Calu3 (cell line): Measurements from ENCODE around the gene GCNT1. TPM values are rescaled to one million over a fixed set of nuclear protein-coding genes. Genes with fewer than 3 reads are reported as not detected.

Source experiments
- BruUV-seq: library from RNA; stranded (reverse); fragments of 400-500 nt; replicated peaks from 2 replicates; lab custom pipeline; 2021; lab: Mats Ljungman, UMichigan
- CTCF ChIA-PET: fragments of 300-600 bp; sonication (Branson Sonifier 250); formaldehyde crosslinking; loops from one replicate; lab custom pipeline; 2022; ENCODE audit warnings: antibody characterized with exemption; lab: Charles Lee
- DNase-seq: peaks from one replicate; pipeline ENCODE4 v3.0.0; 2022
- H3K27ac Mint-ChIP-seq: one replicate; pipeline ENCODE4 v1.8.0; 2022; ENCODE audit warnings: mixed read lengths; ENCODE audit not compliant: unreplicated experiment
- H3K27me3 Mint-ChIP-seq: one replicate; pipeline ENCODE4 v1.8.0; 2022; ENCODE audit warnings: mixed read lengths; ENCODE audit not compliant: unreplicated experiment
- H3K36me3 Mint-ChIP-seq: one replicate; pipeline ENCODE4 v1.8.0; 2022; ENCODE audit warnings: mild to moderate bottlenecking, moderate library complexity, mixed read lengths; ENCODE audit not compliant: insufficient read depth, unreplicated experiment
- H3K4me1 Mint-ChIP-seq: one replicate; pipeline ENCODE4 v1.8.0; 2022; ENCODE audit warnings: mild to moderate bottlenecking, low read depth, mixed read lengths; ENCODE audit not compliant: unreplicated experiment
- H3K4me3 Mint-ChIP-seq: one replicate; pipeline ENCODE4 v1.8.0; 2022; ENCODE audit warnings: mild to moderate bottlenecking, low read depth, moderate library complexity, mixed read lengths; ENCODE audit not compliant: unreplicated experiment
- H3K9me3 Mint-ChIP-seq: one replicate; pipeline ENCODE4 v1.8.0; 2022; ENCODE audit warnings: low read depth, mixed read lengths; ENCODE audit not compliant: unreplicated experiment
- CTCF ChIP-seq: fragments of 200-600 bp; IDR thresholded peaks from one replicate; pipeline ENCODE4 v1.8.0; 2022; ENCODE audit warnings: antibody characterized with exemption; ENCODE audit not compliant: unreplicated experiment
- intact Hi-C: fragments of 100-400 bp; cut with micrococcal nuclease; formaldehyde crosslinking; loops from one replicate; pipeline ENCODE4 v1.10.0; 2022; ENCODE audit not compliant: unreplicated experiment
- total RNA-seq: library from RNA; stranded (reverse); gene quantifications from 2 replicates; pipeline ENCODE4 v1.2.3, GENCODE V29; 2022

GCNT1 gene
- total RNA-seq, 1 experiment from 2014 or later, result 7.9 TPM

DNA sequence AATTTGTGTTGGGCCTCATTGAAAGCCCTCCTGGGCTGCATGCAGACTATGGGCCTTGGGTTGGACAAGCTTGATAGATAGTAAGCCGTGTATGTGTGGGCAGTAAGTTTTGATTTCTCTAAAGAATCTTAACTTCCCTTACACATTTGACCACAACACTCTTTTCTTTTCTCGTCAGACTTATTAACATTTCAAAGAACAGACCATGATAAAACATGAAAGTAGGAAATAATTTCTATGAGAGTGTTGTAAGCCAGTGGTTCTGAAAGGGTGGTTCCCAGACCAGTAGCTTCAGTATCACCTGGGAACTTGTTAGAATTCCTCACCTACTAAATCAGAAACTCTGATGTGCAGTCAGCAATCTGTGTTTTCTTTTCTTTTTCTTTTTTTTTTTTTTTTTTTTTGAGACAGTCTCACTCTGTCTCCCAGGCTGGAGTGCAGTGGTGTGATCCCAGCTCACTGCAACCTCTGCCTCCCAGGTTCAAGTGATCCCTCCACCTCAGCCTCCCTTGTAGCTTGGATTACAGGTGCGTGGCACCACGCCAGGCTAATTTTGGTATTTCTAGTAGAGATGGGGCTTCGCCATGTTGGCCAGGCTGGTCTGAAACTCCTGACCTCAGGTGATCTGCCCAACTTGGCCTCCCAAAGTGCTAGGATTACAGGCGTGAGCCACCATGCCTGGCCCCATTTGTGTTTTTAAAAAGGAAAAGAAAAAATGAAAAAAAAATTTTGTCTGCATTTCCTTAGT, 20.0 kb upstream of the GCNT1 start:
- no peak for DNase-seq
- TF ChIP-seq CTCF, result no peak
- H3K27ac Mint-ChIP-seq, result no peak overlapping the region
- H3K36me3 Mint-ChIP-seq, result peaks cover 11% of the 10 kb centered on the region
- H3K4me1 Mint-ChIP-seq, result peaks cover 18% of the 10 kb centered on the region
- no peaks in the 10 kb centered on the region for H3K27me3 Mint-ChIP-seq
- BruUV-seq, result no TSS peak
- H3K9me3 Mint-ChIP-seq, result no peaks in the 10 kb centered on the region
- intact Hi-C loops, result no loop called here
- no peak overlapping the region for H3K4me3 Mint-ChIP-seq
- CTCF ChIA-PET, result interaction anchor here (0.6 kb wide), 1 partner anchor 651 kb away, joined by 3 read pairs; no protein-coding TSS in a partner anchor

DNA sequence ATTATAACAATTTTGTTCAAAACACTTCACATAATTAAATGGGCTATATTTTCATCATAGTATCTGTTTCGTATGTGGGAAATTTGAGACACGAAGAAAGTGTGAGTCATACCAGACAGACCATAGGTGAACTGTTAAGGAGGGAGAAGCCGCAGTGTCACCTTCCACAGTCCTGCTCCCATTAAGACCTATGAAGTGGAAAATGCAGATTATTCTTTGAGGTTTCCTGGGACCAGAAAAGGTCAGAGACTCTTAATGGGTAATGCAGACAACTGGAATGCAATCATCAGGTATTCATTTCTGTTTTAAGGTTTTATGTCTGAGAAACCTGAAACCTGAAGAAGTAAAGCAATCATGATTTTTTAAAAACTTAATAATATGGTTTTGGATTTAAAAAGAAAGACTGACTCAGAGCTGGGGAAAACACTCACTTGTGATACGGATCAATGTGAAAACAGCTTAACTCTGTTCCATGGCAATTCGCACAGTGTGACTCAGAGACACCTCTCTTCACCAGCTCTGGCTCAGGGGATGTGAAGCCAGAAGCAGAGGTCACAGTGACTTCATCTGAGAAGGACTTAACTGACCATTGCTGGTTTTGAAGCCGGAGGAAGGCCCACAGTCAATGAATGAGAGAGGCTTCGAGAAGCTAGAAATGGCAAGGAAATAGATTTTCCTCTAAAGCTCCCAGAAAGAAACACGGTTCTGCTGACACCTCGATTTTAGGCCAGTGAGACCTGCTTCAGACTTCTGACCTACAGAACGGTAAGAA, 17.2 kb upstream of the GCNT1 start:
- Mint-ChIP-seq H3K27me3 (no peaks in the 10 kb centered on the region), H3K4me3 (peak overlapping the region; percentile 33), H3K9me3 (no peaks in the 10 kb centered on the region), H3K4me1 (peaks cover 17% of the 10 kb centered on the region), H3K36me3 (peaks cover 11% of the 10 kb centered on the region), H3K27ac (peak overlapping the region; percentile 72)
- no TSS peak for BruUV-seq
- TF ChIP-seq CTCF, result no peak
- intact Hi-C loops, result loop anchor here (5.0 kb wide), 1 partner anchor 39 kb away; no protein-coding TSS in a partner anchor
- peak; percentile 24 for DNase-seq
- CTCF ChIA-PET, result interaction anchor here (0.5 to 1.1 kb wide), 5 partner anchors 12 to 444 kb away, joined by 3 read pairs; no protein-coding TSS in a partner anchor

DNA sequence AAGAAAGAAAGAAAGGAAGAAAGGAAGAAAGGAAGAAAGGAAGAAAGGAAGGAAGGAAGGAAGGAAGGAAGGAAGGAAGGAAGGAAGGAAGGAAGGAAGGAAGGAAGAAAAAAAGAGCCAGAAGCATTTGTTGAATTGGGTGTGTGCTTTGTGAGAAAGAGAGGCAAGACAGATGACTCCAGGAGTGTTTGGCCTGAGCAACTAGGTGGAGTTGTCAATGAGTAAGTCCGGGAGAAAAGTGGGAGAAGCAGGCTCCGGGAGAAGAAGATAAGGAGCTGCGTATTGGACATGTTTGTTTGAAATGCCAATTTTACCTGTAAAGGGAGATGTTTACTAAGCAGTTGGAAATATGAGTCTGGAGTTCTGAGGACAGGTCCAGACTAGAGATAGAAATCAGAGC, 15.1 kb upstream of the GCNT1 start:
- peaks cover 11% of the 10 kb centered on the region for H3K36me3 Mint-ChIP-seq
- H3K4me1 Mint-ChIP-seq, result peaks cover 17% of the 10 kb centered on the region
- no TSS peak for BruUV-seq
- intact Hi-C loops, result loop anchor here (5.0 kb wide), 1 partner anchor 42 kb away; no protein-coding TSS in a partner anchor
- TF ChIP-seq CTCF, result no peak
- no peak overlapping the region for H3K27ac Mint-ChIP-seq
- no peaks in the 10 kb centered on the region for H3K9me3 Mint-ChIP-seq
- H3K4me3 Mint-ChIP-seq, result no peak overlapping the region
- CTCF ChIA-PET, result interaction anchor here (0.7 kb wide), 1 partner anchor 374 kb away, joined by 3 read pairs; no protein-coding TSS in a partner anchor
- no peak for DNase-seq
- H3K27me3 Mint-ChIP-seq, result no peaks in the 10 kb centered on the region

DNA sequence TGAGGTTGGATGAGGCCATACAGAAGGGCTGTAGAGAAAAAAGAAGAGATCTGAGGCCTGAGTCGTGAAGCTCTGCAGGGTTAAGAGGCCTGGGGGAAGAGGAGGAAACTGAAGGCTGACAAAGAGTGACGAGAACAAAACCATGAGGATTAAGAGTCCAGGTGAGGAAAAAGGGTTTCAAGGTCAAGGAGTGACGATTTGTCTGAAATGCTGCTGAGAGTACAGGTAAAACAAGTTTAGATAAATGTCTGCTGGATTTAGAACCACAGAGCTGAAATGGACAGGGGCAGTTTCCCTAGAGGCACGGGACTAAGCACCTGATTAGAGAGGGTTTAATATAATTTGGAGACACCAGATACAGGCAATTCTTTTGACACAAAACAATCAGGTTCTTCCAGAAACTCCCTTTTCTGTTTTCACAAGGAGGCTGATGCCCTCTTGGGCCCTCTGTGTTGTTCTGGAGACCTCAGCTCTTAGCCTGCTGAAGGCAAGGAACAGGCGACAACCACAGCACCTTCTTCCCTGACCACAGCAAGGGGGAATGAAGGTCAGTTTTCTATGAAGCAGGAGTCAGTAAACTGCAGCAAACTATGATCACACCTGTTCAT, 14.6 kb upstream of the GCNT1 start:
- no peak overlapping the region for H3K27ac Mint-ChIP-seq
- CTCF ChIA-PET, result no interaction called here
- TF ChIP-seq CTCF, result no peak
- no TSS peak for BruUV-seq
- no peaks in the 10 kb centered on the region for H3K27me3 Mint-ChIP-seq
- intact Hi-C loops, result loop anchor here (5.0 kb wide), 1 partner anchor 42 kb away; no protein-coding TSS in a partner anchor
- peaks cover 17% of the 10 kb centered on the region for H3K4me1 Mint-ChIP-seq
- H3K4me3 Mint-ChIP-seq, result no peak overlapping the region
- no peaks in the 10 kb centered on the region for H3K9me3 Mint-ChIP-seq
- H3K36me3 Mint-ChIP-seq, result peaks cover 11% of the 10 kb centered on the region
- no peak for DNase-seq
